ENCODE results near the gene METRNL. TPM values are rescaled to one million over a fixed set of nuclear protein-coding genes. Genes with fewer than 3 reads are reported as not detected.

Gene METRNL
- total and polyA plus RNA-seq, 2 donors = 37.7 to 118 TPM

DNA sequence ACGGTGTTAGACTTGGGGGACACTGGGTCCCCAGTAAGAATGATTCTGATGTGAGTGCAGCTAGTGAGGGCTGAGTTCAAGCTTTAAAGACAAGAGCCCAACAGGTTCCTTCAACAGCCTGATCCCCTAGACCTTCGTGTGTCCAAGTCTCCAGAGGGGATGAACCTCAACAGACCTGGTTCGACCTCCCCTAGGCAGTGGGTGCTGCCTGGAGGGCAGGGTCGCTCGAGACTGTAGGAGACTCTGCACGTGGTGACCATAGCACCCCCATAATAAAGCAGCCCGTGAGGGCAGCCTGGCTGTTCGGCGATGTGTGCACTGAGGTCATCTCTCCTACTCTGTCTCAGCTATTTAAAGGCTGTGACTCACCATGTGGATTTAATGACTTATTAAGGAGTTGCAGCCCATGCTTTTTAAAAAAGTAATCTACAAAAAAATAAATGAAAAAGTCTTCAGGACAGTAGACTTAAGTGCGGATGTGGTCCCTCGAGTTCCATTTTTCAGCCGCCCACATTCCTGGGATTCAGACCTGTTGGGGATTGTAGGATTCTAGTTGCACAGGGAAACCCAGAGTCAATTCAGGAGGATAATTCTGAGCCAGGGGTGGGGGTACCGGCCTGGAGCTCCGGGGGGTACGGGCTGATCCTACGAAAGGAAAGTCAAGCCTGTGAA is 23.4 kb upstream of the METRNL start:
- no peak for DNase-seq (ENCODE audit: extremely low spot score)
- H3K36me3 ChIP-seq (ENCODE audit: insufficient read depth) = no peaks in the 10 kb centered on the region
- H3K4me1 ChIP-seq (ENCODE audit: insufficient read depth) = peaks cover 2% of the 10 kb centered on the region
- no peak overlapping the region for H3K4me3 ChIP-seq (ENCODE audit: low read depth, low read length)
- no peak overlapping the region for H3K27ac ChIP-seq (ENCODE audit: low read depth)
- WGBS = 53% methylated on average over 16 of the region's 16 CpGs

DNA sequence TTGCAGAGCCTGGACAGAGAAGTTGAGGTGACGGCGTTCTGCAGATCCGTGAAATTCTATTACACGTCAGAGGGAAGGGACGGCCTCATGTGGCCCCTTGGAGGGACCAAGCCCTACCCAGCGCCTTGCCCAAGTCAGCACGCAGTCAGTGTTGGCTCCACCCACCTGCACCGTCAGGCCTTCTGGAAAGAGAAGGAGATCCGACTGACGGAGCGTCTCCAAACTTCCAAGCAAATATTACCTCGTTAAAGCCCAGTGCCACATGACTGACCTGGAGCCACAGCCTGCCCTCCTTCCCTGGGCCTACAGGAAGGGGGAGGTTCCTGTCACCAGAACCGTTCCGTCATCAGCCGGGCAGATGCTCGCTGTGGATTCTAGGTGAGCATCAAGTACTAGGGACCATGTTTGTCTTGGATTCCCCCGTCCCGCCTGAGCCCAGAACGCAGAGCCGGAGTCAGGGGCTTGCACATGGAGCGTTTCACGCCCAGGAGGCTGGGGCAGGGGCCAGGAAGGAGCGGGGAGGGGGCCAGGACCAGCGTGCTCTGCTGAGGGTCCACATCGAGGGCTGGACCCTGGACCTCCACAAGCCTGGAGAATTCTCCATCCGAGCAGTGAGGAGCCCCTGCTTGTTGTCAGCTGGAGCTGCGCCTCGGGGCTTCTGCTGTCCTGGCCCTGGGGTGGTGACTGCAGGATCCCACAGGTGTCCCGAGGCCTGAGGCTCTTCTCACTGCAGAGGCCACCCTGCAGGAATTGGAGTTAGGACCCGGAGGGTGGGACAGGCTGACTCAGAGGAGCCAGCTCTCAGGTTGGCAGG is 22.6 kb upstream of the METRNL start:
- H3K36me3 ChIP-seq (ENCODE audit: insufficient read depth) = no peaks in the 10 kb centered on the region
- 77% methylated on average over 30 of the region's 30 CpGs for WGBS
- no peak overlapping the region for H3K4me3 ChIP-seq (ENCODE audit: low read depth, low read length)
- peaks cover 2% of the 10 kb centered on the region for H3K4me1 ChIP-seq (ENCODE audit: insufficient read depth)
- H3K27ac ChIP-seq (ENCODE audit: low read depth) = no peak overlapping the region
- DNase-seq (ENCODE audit: extremely low spot score) = no peak

DNA sequence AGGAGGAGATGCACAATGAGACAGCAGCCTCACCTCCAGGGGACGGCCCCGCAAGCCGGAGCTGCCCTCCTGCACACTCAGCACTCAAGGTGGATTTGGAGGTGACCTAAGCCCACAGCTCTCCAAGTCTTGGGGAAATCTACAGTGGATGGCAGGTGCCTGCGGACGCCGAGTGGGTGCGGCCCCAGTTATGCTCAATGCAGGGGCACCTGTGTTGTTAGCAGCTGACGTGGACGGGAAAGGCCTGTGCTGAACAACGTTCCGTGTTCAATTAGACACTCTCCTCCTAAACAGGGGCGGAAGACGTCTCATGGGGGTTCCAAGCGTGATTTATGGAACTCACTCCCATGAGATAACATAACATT is 22.0 kb upstream of the METRNL start:
- DNase-seq (ENCODE audit: extremely low spot score) = no peak
- 92% methylated on average over 14 of the region's 14 CpGs for WGBS
- peaks cover 2% of the 10 kb centered on the region for H3K4me1 ChIP-seq (ENCODE audit: insufficient read depth)
- H3K36me3 ChIP-seq (ENCODE audit: insufficient read depth) = no peaks in the 10 kb centered on the region
- no peak overlapping the region for H3K27ac ChIP-seq (ENCODE audit: low read depth)
- H3K4me3 ChIP-seq (ENCODE audit: low read depth, low read length) = no peak overlapping the region

DNA sequence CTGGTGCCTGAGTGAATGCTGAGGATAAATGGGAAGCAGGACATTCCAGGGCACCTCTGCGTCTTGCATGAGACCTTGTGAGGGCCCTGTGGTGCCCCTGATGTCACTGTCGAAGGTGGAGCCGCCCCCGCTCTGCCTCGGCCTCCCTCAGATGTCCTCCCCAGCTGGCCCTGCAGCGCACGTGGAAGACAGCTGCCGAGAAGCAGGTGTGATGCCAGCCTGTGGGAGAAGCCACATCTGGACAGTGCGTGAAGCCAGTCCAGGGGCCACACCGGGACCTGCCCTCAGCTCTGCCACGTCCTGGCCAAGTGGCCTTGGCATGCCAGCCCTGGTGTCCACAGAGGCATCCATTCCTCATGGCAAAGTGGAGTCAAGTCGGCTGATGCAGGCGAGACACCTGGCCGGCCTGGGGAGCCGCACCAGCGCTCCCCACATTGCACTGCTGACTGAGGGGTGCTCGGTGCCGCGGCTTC is 21.6 kb upstream of the METRNL start:
- H3K4me1 ChIP-seq (ENCODE audit: insufficient read depth) = peaks cover 2% of the 10 kb centered on the region
- WGBS = 94% methylated on average over 19 of the region's 19 CpGs
- DNase-seq (ENCODE audit: extremely low spot score) = no peak
- no peak overlapping the region for H3K4me3 ChIP-seq (ENCODE audit: low read depth, low read length)
- H3K36me3 ChIP-seq (ENCODE audit: insufficient read depth) = no peaks in the 10 kb centered on the region
- H3K27ac ChIP-seq (ENCODE audit: low read depth) = no peak overlapping the region

DNA sequence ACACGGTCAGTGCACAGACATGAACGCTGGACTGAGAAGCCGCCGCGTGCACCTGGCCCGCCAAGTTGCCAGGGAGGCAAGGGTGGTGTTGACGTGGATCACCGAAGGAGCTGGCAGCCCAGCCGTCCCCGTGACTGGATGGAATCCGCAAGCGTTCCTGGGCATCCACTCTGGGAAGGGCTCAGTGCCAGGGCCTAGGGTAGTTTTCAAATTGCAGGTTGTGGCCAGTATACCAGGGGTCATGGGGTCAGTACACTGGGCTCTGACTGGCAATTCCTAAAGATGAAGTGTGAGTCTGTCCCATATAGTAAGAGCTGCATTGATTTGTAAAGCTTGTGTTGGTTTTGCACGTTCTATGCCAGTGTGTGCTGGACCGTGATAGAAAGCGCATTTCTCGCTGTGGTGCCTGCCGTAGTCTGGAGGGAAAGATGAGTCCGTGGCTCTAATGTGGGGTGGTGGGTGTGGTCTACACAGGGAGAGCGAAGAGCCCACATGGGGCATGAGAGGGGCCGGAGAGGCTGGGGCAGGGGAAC is 21.1 kb upstream of the METRNL start:
- no peak overlapping the region for H3K27ac ChIP-seq (ENCODE audit: low read depth)
- WGBS = 90% methylated on average over 20 of the region's 20 CpGs
- no peak for DNase-seq (ENCODE audit: extremely low spot score)

DNA sequence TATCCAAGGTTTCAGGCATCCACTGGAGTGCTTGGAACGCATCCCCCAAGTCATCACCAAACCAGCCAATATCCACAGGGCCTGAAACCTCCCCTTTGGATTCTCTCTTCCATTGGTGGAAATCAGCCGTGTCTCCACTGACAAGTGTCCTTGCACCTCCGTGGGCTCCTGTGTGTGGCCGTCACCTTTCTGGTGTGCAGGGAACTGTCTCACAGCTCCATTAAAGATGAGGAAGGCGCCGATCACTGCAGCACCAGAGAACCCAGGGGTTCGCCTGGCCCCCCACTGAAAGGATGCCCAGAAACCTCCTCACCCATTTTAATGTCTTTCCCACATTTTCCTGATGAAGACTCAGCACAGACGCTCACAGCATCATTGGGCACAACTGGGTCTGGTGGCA is 17.8 kb upstream of the METRNL start:
- no peak for DNase-seq (ENCODE audit: extremely low spot score)
- H3K27ac ChIP-seq (ENCODE audit: low read depth) = no peak overlapping the region
- H3K4me1 ChIP-seq (ENCODE audit: insufficient read depth) = no peaks in the 10 kb centered on the region
- 89% methylated on average over 8 of the region's 8 CpGs for WGBS
- H3K4me3 ChIP-seq (ENCODE audit: low read depth, low read length) = no peak overlapping the region
- no peaks in the 10 kb centered on the region for H3K36me3 ChIP-seq (ENCODE audit: insufficient read depth)

More for the DNA sequence above, 21.1 kb upstream of the METRNL start:
- H3K4me3 ChIP-seq (ENCODE audit: low read depth, low read length) = no peak overlapping the region
- H3K36me3 ChIP-seq (ENCODE audit: insufficient read depth) = no peaks in the 10 kb centered on the region
- H3K4me1 ChIP-seq (ENCODE audit: insufficient read depth) = peaks cover 2% of the 10 kb centered on the region

DNA sequence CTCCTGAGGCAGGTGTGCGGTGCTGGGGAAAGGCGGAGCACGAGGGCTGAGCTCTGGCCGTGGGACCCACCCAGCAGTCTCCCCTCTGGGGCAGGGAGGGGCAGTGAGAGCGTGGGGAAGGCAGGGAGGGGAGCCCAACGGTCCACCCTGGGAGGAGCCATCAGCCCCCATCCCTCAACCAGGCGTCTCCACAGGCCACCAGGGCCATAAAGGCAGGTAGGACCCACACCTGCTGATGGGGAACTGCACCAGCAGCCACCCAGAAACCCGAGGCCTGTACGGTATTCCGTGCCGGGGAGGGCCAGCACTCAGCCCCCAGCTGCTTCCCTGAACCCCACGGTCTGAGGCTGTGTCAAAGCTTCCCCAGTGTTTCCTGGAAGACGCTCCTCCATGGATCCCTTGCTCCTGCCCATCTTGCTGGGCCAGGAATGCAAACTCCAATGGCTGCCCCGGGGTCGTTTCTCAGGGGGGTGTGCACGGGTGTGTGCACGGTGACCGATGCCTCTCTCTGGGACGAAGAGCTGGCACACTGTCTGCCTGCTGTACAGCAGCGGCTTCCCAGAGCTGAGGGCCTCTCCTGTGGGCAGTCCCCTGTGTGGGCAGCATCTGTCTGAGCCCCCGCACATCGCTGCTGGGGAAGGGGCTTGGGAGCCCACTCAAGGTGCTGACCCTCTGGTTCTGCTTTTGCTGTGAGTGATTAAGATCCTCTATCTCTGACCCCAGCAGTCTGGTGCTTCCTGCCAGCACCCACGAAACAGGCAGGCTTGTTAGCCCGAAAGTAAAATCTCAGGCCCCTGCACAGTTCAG is 17.2 kb upstream of the METRNL start:
- H3K4me3 ChIP-seq (ENCODE audit: low read depth, low read length) = no peak overlapping the region
- H3K27ac ChIP-seq (ENCODE audit: low read depth) = no peak overlapping the region
- H3K36me3 ChIP-seq (ENCODE audit: insufficient read depth) = no peaks in the 10 kb centered on the region
- 76% methylated on average over 24 of the region's 24 CpGs for WGBS
- DNase-seq (ENCODE audit: extremely low spot score) = no peak
- no peaks in the 10 kb centered on the region for H3K4me1 ChIP-seq (ENCODE audit: insufficient read depth)

DNA sequence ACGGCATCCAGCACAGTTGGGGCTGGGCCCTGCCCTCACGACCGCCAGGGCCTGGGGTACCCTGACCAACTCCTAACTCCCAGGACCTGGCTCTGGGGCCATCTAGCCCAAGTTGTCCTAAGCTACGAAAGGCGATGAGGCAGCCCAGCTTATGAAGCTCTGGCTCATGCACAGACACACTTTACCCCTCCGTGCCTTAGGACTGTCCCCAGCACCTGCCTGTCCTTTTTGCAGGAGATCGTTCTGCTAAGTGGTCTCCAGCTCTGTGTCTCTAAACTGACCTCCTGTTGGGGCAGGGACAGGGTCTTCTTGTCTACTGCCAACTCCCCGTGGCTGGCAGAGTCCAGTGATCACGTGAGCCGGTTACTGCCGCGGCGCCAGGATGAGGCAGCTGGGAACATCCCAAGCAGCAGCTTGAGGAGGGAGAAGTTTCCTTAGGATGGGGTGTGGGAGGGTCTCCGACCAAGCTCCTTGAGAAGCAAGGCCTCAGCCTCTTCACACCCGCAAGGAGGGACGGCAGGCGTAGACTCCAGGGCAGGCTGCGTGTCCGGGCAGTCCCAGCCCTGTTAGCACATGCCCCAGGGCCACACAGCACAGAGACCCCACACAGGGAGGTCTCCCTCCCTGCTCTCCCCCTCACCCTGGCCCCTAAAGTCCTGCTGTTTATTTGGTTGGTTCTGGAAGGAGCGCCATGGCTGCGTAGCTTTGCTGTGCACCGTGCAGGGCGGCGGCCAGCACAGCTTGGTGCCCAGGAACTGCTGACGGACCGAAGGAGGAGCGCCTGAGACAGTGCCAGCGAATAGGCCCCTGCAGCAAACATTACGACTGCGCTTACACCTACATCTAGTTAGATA is 16.4 kb upstream of the METRNL start:
- Histone ChIP-seq H3K36me3 (ENCODE audit: insufficient read depth) (no peaks in the 10 kb centered on the region), H3K27ac (ENCODE audit: low read depth) (no peak overlapping the region), H3K4me1 (ENCODE audit: insufficient read depth) (no peaks in the 10 kb centered on the region), H3K4me3 (ENCODE audit: low read depth, low read length) (no peak overlapping the region)
- 74% methylated on average over 30 of the region's 30 CpGs for WGBS
- DNase-seq (ENCODE audit: extremely low spot score) = no peak

DNA sequence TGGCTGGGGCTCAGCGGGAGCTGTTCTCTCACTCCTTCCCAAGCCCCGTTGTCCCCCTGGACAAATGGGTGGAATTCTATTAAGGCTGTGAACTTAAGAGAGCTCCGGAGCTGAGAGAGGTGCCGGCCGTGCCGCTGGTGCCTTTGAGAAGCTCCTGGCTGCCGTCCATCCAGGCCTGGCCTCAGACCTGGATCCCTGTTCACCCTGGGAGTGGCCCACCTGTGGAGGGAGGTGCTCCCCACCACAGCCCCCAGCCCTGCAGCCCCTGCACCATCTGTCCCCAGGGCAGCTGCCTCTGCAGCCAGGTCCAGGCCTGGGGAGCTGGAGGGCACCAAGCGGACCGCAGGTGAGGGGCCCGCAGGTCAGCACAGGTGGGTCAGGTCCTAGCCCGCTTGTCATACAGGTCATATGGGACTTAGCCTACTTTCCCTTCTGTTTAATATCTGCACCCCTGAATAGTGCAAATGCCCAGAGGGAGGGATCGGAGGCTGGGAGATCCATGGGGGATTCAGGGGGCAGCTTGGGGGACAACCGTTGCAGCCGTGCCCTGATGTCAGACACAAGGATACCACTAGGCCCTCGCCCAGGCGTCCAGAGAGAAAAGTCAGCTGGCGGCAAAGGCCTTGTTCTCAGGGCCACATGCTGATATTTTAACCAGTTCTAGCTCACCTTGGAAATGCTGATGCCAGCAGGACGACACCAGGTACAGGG is 15.2 kb upstream of the METRNL start:
- Histone ChIP-seq H3K4me3 (ENCODE audit: low read depth, low read length) (no peak overlapping the region), H3K4me1 (ENCODE audit: insufficient read depth) (no peaks in the 10 kb centered on the region), H3K27ac (ENCODE audit: low read depth) (no peak overlapping the region), H3K36me3 (ENCODE audit: insufficient read depth) (no peaks in the 10 kb centered on the region)
- DNase-seq (ENCODE audit: extremely low spot score) = no peak
- 90% methylated on average over 18 of the region's 18 CpGs for WGBS

DNA sequence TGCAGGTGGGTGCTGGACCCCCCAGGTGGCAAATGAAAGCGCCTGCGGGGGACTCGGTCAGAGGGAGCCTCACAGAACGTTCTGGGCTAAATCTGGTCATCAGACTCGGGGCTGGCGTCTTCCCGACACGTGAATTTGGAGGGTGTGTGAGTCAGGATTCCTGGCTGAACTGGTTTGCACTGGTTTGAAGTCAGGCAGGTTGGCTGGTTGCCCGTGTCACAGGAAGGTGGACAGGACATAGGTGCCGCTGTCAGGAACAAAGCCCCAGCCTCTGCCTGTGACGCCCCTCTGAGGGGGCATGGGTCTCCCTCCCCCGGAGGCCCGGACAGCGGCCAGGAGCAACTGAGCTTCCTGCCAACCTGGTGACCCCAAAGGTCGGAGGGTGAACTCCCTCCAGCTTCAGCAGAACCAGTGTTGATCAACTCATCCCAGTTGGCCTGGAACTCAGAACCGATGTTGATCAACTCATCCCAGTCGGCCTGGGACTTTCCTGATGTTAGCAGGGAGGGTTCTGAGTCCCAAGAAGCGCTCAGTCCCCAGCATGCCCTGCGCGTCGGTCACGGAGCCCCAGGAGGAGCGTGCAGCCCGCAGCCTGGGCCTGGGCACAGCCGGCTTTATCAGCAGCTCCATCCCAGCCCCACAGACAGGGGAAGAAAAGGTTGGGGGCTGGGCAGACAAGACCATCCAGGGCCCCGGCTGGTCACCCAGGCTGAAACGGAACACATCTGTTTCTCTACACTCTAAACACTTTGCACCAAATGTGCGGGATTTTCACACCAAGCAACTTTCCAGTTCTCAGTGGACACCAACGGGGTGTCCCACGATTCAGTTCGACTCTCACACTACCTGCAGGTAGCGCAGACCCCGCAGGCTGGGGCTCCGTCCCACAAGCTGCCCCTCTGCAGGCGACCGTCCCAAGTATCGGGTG is 14.4 kb upstream of the METRNL start:
- Histone ChIP-seq H3K4me3 (ENCODE audit: low read depth, low read length) (no peak overlapping the region), H3K27ac (ENCODE audit: low read depth) (no peak overlapping the region), H3K36me3 (ENCODE audit: insufficient read depth) (no peaks in the 10 kb centered on the region), H3K4me1 (ENCODE audit: insufficient read depth) (no peaks in the 10 kb centered on the region)
- 86% methylated on average over 37 of the region's 37 CpGs for WGBS
- no peak for DNase-seq (ENCODE audit: extremely low spot score)

DNA sequence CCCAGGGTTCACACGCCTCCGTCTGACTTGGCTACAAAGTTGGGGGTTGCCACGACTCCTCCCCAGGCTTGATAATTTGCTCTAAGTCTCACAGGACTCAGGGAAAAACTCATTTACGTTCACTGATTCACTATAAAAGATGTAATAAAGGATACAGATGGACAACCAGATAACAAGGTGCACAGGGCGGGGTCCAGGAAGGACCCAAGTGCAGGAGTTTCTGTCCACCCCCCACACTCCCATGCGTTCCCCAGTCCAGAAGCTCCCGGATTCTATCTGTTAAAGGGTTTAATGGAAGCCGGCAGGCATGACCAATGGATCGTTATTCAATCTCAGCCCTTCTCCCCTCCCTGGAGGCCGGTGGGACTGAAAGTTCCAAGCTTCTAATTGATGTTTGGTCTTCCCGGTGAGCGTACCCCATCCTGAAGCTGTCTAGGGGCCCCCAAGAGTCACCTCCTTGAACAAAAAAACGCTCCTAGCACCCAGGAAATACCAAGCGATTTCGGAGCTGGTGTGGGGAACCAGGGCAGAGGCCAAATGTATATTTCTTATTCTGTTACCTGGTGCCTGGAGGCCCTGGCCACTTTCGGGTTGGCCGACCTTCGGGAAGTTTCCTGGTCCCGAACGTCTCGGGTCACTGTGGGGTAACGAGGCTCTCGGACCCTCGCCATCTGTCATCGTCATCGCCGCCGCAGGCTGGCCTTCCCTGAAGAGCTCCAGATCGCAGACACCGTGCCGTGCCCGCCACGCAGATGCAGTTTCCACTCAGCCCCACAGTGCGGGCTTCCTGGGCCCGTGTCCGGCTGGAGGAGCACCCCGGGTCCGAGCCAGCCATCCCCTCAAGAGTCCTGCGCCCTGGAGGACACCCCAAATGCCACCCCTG is 13.5 kb upstream of the METRNL start:
- no peak for DNase-seq (ENCODE audit: extremely low spot score)
- H3K27ac ChIP-seq (ENCODE audit: low read depth) = no peak overlapping the region
- no peaks in the 10 kb centered on the region for H3K4me1 ChIP-seq (ENCODE audit: insufficient read depth)
- no peaks in the 10 kb centered on the region for H3K36me3 ChIP-seq (ENCODE audit: insufficient read depth)
- WGBS = 94% methylated on average over 39 of the region's 39 CpGs
- no peak overlapping the region for H3K4me3 ChIP-seq (ENCODE audit: low read depth, low read length)

All from urinary bladder (tissue), 4 donors.